ENCODE data around the gene GPR101.
"Not testable (repeated sequence)": the region's sequence is repeated elsewhere in the genome, so short reads cannot be mapped to it uniquely, and the experiment has no call there.

Gene GPR101

DNA sequence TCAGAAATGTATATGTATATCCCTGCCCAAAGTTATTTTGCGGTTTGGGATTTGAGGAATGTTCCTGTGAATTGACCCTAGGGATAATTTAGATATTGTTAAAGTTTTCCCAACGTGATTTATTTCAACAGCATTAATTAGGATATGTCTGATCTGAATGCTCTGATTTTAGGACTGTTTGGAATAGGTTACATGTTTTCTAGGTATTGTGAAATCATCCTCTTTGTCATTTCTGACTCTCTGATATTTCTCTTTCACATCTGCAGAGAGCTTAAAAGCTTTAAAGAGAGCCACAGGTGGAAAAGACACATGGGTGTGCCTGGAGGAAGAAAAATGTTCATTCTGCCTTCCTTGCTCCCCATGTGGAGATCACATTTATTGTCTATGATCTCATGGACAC, 5.1 kb downstream of the GPR101 start:
- DNase-seq (ENCODE audit: low spot score) = no peak

GRCh38 chrX:137025930-137026329, 7.9 kb downstream of the GPR101 start:
- DNase-seq (ENCODE audit: low spot score) = no peak

GRCh38 chrX:137000236-137000635, 33.6 kb downstream of the GPR101 start:
- DNase-seq (ENCODE audit: low spot score) = not testable (repeated sequence)

DNA sequence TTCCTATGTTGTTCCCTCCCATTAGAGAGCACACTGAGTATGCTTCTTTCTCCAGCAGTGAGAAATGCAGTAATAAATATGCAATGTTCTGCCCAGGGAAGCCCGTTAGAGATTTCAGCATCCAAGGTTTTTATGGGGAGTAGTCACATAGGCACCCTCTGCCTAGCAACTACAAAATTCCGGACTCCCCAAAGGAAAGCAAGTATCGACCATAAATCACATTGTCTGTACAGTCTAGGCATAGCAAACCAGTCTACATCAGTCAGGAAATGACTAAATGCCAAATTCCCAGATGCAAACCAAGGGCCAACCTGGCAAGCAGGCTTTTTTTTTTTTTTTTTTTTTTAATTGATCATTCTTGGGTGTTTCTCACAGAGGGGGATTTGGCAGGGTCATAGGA, 34.8 kb downstream of the GPR101 start:
- DNase-seq (ENCODE audit: low spot score) = no peak

Data from hematopoietic multipotent progenitor cell treated with erythropoietin and hydrocortisone succinate and interleukin-3 and kit ligand, for 15 days (in vitro differentiated cells).